ENCODE results near the gene CA4. TPM values are rescaled to one million over a fixed set of nuclear protein-coding genes. Genes with fewer than 3 reads are reported as not detected.
"Not testable (repeated sequence)": the region's sequence is repeated elsewhere in the genome, so short reads cannot be mapped to it uniquely, and the experiment has no call there.

The CA4 gene
- total and polyA plus RNA-seq, 3 donors from 2014 or later, result 0.94 to 3.1 (median 2.5) TPM

DNA sequence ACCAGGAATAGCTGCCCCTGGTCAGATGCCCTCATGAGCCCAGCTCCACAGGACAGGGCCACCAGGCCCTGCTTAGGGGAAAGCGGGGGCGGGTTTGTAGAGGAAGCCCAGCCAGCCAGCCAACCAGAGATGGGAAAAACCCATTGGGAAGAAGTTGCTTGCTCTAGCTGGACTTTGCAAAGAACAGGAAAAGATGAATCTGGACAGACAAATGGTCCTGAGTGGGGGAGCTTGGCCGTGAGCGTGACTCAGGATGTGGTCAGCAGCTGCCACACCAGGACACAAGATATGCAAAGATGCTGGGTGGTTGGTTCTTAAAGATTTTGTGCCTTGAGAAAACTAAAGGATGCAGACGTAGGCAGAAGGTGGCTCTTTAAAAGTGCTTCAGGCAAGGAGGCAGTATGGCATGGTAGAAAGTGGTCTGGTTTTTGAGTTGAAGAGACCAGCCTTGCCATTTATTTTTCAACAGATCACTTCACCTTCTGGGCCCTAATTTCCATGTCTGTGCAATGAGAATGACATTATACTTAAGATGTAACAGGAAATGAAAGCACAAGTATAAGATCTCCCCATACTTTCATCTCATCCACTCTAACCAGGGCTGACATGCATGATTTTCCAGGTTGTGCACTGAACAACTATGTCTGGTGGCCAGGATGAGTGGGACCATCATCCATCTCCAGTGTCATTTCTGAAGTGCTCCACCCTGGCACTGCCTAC, 43.3 kb upstream of the CA4 start:
- TF ChIP-seq POLR2A (IDR thresholded peaks at IDR 0.05), result no peak
- TF ChIP-seq, protein P1, sequence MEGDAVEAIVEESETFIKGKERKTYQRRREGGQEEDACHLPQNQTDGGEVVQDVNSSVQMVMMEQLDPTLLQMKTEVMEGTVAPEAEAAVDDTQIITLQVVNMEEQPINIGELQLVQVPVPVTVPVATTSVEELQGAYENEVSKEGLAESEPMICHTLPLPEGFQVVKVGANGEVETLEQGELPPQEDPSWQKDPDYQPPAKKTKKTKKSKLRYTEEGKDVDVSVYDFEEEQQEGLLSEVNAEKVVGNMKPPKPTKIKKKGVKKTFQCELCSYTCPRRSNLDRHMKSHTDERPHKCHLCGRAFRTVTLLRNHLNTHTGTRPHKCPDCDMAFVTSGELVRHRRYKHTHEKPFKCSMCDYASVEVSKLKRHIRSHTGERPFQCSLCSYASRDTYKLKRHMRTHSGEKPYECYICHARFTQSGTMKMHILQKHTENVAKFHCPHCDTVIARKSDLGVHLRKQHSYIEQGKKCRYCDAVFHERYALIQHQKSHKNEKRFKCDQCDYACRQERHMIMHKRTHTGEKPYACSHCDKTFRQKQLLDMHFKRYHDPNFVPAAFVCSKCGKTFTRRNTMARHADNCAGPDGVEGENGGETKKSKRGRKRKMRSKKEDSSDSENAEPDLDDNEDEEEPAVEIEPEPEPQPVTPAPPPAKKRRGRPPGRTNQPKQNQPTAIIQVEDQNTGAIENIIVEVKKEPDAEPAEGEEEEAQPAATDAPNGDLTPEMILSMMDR (IDR thresholded peaks at IDR 0.05), result no peak

DNA sequence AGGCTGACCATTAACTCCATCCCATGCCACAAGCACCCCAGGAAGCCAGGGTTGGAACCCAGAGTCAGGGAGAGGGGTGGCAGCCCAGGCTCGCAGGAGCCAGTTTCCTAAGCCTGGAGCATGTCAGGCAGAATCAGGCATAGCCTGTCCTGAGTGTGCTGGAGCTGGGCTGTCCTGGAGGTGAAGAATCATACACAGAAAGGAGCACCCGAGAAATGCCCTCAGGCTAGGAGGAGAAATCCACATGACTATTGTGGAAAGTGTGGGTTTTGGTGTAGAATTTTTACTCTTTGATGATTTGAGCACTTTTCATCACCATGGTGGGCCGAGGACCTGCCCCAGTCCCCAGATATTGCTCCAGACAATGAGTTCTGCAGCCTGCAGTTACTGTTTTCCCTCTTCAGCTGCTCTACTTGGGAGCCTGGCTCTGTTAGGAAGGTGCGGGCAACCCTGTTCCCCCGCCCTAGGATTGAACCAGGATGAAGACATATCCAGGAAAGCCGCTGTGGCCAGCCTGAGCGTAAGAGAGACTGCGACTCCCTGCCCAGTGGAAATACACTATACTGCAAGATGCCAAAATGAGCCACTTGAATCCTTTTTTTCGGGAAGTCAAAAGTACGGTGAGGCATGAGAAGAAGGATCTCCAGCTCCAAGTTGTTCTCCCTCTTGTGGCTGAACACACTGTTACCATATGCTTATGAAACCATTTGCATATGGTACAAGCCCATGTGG, 42.1 kb upstream of the CA4 start:
- Histone ChIP-seq H3K4me3 (no peak overlapping the region), H3K27me3 (no peaks in the 10 kb centered on the region), H3K4me1 (no peaks in the 10 kb centered on the region), H3K9me3 (no peaks in the 10 kb centered on the region), H3K27ac (no peak overlapping the region), H3K36me3 (ENCODE audit: low read depth, missing control alignments) (no peaks in the 10 kb centered on the region)
- 85 to 90% methylated on average over 10 of the region's 10 CpGs for WGBS, 2 donors
- TF ChIP-seq, protein P1 (IDR thresholded peaks at IDR 0.05), result no peak
- intact Hi-C loops (cut with DNase I; ENCODE audit: low total_unique reads), result no loop called here
- no peak for DNase-seq

More for the DNA sequence above, 43.3 kb upstream of the CA4 start:
- no peaks in the 10 kb centered on the region for H3K4me1 ChIP-seq
- no peaks in the 10 kb centered on the region for H3K9me3 ChIP-seq
- intact Hi-C loops (cut with DNase I; ENCODE audit: low total_unique reads), result no loop called here
- no peak overlapping the region for H3K4me3 ChIP-seq
- H3K27ac ChIP-seq, result no peak overlapping the region
- H3K27me3 ChIP-seq, result no peaks in the 10 kb centered on the region
- DNase-seq, result no peak
- 94% methylated on average over 5 of the region's 5 CpGs for WGBS, 2 donors
- H3K36me3 ChIP-seq (ENCODE audit: low read depth, missing control alignments), result no peaks in the 10 kb centered on the region

DNA sequence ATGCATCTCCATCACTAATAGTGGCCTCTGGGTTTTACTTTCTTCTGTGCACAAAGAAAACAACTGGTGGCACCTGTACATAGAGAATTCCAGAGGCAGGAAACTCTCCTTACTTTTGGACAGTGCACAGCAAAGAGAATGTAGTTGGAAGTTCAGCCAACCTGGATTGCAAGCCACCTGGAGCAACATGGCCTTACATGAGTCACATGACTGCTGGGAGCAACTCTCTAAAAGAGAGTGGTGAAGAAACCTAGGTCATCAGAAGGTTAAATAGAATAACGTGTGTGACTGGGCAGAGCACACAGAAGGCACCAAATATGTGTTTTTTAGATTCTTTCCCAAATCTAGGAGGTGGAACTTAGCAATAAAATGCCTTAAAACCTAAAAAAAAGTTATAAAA, 41.5 kb upstream of the CA4 start:
- H3K27me3 ChIP-seq; H3K4me3 ChIP-seq; H3K4me1 ChIP-seq; H3K27ac ChIP-seq; intact Hi-C loops (cut with DNase I; ENCODE audit: low total_unique reads); DNase-seq; H3K9me3 ChIP-seq; H3K36me3 ChIP-seq (ENCODE audit: low read depth, missing control alignments): not testable (repeated sequence)
- WGBS, 2 donors, result 55 to 68% methylated on average over 1 of the region's 1 CpG

DNA sequence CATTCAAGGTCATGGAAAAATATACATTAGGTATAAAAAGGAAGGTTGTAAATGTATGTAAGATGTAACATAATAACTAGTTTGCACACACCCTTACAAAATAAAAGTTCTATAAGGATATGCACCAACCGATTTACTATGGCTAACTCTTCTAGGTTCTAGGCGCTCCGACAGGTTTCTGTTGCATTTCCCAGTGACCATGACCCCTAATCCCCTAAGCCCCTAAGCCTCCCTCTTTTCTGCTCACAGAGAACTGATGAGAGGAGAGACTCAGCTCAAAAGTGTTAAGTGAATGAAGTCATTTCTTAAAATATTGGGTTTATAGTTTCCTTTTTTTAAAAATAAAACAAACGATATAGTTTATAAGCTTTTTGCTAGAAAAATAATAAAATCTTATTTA, 41.1 kb upstream of the CA4 start:
- H3K27me3 ChIP-seq, result no peaks in the 10 kb centered on the region
- intact Hi-C loops (cut with DNase I; ENCODE audit: low total_unique reads), result no loop called here
- whole genome bisulfite sequencing, 2 donors, result 83 to 84% methylated on average over 4 of the region's 4 CpGs
- H3K36me3 ChIP-seq (ENCODE audit: low read depth, missing control alignments), result no peaks in the 10 kb centered on the region
- H3K4me1 ChIP-seq, result no peaks in the 10 kb centered on the region
- H3K27ac ChIP-seq, result no peak overlapping the region
- no peak overlapping the region for H3K4me3 ChIP-seq
- no peaks in the 10 kb centered on the region for H3K9me3 ChIP-seq
- DNase-seq, result no peak
- no peak for TF ChIP-seq POLR2A (IDR thresholded peaks at IDR 0.05)
- TF ChIP-seq, protein P1 (IDR thresholded peaks at IDR 0.05), result no peak

DNA sequence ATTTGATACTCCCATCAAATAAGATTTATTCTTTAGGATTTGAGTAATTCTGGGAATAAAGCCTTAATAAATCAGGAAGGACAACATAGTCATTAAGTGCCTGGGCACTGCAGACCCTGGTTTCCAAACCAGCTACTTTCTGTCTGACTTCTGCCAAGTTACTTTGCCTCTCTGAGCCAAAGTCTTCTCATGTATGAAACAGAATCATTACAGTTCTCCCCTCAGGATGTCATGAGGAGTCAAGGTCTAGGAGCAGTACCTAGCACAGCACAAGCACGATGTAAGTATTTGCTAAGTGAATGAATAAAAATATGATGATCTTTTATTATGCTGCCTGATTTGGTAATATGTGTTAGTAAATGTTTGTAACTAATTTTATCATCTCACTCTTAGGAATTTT, 40.6 kb upstream of the CA4 start:
- Histone ChIP-seq H3K36me3 (ENCODE audit: low read depth, missing control alignments) (no peaks in the 10 kb centered on the region), H3K4me1 (no peaks in the 10 kb centered on the region), H3K27me3 (no peaks in the 10 kb centered on the region), H3K27ac (no peak overlapping the region), H3K9me3 (no peaks in the 10 kb centered on the region), H3K4me3 (no peak overlapping the region)
- TF ChIP-seq POLR2A (IDR thresholded peaks at IDR 0.05), result no peak
- TF ChIP-seq, protein P1 (IDR thresholded peaks at IDR 0.05), result no peak
- DNase-seq, result no peak
- 78 to 88% methylated on average over 1 of the region's 1 CpG for WGBS, 2 donors
- intact Hi-C loops (cut with DNase I; ENCODE audit: low total_unique reads), result no loop called here
